HG02981 (cell line): ENCODE results near the gene TIMM13.
"Not testable (repeated sequence)": the region's sequence is repeated elsewhere in the genome, so short reads cannot be mapped to it uniquely, and the experiment has no call there.

Experiments used
- ATAC-seq: cut with Tn5 transposase; IDR thresholded peaks from one replicate; pipeline ENCODE4 v1.9.1; 2021; ENCODE audit warnings: mild to moderate bottlenecking, moderate library complexity; ENCODE audit not compliant: unreplicated experiment

TIMM13 gene

GRCh38 chr19:2416321-2417097 lies 10.9 kb downstream of the TIMM13 start:
- ATAC-seq, result no peak

- ATAC-seq, result no peak
These were observed 11.4 kb downstream of the TIMM13 start for GRCh38 chr19:2415973-2416319.

GRCh38 chr19:2415281-2415972 lies 12.0 kb downstream of the TIMM13 start:
- no peak for ATAC-seq

DNA sequence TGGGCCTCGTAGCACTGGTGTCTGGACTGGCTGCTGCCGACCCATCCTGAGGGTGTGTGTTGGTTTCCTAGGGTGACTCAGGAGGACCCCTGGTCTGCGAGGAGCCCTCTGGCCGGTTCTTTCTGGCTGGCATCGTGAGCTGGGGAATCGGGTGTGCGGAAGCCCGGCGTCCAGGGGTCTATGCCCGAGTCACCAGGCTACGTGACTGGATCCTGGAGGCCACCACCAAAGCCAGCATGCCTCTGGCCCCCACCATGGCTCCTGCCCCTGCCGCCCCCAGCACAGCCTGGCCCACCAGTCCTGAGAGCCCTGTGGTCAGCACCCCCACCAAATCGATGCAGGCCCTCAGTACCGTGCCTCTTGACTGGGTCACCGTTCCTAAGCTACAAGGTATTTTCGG lies 13.8 kb downstream of the TIMM13 start:
- no peak for ATAC-seq

GRCh38 chr19:2413159-2413558 lies 14.2 kb downstream of the TIMM13 start:
- ATAC-seq, result no peak

- ATAC-seq, result no peak
These were observed 14.9 kb downstream of the TIMM13 start for GRCh38 chr19:2412449-2412848.

DNA sequence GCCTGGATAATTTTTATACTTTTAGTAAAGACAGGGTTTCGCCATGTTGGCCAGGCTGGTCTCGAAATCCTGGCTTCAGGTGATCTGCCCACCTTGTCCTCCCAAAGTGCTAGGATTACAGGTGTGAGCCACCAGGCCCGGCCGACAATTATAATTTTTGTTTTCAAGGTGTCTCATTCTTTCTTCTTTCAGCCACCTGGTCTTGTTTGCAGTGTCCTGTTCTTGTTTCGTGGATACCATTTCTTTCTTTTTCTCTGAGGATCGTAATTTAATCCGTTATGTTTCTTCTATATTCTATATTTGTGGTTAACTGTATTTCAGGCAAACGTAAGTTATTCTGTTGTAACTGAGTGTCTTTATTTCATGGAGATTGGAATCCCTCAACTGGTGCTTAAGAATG lies 15.7 kb downstream of the TIMM13 start:
- ATAC-seq, result no peak

DNA sequence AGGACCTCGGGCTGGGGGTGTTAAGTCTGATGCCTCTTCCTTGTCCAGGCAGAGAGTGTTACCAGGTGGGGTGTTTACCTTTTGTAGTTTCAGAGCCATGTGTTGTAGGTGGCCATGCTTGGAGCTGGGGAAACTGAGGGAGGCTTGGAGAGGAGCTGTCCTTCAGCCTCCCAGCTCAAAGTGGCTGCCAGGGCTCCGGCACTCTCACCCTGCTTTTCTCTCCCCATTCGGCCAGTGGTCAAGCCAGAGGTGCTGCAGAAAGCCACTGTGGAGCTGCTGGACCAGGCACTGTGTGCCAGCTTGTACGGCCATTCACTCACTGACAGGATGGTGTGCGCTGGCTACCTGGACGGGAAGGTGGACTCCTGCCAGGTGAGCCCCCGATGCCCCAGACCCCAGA lies 17.4 kb downstream of the TIMM13 start:
- ATAC-seq, result no peak

GRCh38 chr19:2409352-2409912 lies 18.0 kb downstream of the TIMM13 start:
- ATAC-seq, result no peak

DNA sequence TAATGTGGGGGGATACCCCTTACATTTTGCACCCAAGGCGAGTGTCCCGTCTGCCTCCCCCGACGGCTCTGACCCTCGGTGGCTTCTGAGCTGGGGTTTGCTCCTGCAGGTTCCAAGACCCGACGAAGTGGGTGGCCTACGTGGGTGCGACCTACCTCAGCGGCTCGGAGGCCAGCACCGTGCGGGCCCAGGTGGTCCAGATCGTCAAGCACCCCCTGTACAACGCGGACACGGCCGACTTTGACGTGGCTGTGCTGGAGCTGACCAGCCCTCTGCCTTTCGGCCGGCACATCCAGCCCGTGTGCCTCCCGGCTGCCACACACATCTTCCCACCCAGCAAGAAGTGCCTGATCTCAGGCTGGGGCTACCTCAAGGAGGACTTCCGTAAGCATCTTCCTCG lies 19.1 kb downstream of the TIMM13 start:
- no peak for ATAC-seq

DNA sequence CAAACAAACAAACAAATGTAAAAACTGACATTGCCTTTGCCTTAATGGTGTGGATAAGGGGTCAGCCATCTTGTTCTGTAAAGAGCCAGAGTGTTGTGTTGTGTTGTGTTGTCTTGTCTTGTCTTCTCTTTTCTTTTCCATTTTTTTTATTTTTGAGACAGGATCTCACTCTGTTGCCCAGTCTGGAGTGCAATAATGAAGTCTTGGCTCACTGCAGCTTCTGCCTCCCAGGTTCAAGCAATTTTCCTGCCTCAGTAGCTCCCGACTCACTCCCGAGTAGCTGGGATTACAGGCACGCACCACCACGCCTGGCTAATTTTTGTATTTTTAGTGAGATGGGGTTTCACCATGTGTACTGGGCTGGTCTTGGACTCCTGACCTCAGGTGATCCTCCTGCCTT lies 27.8 kb downstream of the TIMM13 start:
- ATAC-seq, result no peak

DNA sequence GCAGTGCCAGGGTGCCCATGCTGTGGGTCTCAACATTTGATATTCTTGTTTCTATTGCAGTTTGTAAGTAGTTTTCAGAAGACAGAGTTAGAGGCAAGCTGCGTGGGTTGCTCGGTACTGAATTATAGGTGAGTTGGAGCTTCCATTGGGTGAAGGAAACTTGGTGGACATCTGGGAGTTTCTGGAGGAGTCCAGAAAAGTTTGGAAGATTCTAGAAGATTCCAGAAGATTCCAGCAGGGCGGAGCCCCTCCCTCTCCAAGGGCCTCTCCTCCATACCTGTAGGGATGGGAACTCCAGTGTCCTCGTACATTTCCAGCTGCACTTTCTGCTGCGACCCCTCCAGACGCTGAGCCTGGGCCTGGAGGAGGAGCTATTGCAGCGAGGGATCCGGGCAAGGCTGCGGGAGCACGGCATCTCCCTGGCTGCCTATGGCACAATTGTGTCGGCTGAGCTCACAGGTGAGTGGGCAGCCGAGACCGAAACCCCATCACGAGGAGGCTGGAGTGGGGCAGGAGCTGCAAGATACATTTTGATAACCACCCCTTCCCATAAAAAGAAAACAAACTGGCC lies 28.6 kb downstream of the TIMM13 start:
- no peak for ATAC-seq

DNA sequence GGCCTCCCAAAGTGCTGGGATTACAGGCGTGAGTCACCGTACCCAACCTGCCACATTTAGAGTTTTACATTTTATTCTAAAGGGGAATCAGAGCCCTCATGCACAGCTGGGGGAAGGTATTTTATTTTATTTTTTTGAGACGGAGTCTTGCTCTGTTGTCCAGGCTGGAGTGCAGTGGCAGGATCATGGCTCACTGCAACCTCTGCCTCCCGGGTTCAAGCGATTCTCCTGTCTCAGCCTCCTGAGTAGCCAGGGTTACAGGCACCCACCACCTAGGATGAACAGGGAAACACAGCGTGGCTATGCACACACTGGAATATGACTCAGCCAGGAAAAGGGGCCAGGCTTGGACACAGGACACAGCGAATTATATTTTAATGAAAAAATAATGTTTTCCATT lies 30.2 kb downstream of the TIMM13 start:
- not testable (repeated sequence) for ATAC-seq

DNA sequence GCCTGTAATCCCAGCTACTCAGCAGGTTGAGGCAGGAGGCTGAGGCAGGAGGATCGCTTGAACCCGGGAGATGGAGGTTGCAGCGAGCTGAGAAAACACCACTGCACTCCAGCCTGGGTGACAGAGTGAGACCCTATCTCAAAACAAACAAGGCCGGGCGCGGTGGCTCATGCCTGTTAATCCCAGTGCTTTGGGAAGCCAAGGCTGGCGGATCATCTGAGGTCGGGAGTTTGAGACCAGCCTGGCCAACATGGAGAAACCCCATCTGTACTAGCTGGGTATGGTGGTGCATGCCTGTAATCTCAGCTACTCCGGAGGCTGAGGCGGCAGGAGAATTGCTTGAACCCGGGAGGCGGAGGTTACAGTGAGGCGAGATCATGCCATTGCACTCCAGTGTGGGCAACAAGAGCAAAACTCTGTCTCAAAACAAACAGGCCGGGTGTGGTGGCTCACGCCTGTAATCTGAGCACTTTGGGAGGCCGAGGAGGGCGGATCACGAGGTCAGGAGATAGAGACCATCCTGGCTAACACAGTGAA lies 32.0 kb downstream of the TIMM13 start:
- not testable (repeated sequence) for ATAC-seq

DNA sequence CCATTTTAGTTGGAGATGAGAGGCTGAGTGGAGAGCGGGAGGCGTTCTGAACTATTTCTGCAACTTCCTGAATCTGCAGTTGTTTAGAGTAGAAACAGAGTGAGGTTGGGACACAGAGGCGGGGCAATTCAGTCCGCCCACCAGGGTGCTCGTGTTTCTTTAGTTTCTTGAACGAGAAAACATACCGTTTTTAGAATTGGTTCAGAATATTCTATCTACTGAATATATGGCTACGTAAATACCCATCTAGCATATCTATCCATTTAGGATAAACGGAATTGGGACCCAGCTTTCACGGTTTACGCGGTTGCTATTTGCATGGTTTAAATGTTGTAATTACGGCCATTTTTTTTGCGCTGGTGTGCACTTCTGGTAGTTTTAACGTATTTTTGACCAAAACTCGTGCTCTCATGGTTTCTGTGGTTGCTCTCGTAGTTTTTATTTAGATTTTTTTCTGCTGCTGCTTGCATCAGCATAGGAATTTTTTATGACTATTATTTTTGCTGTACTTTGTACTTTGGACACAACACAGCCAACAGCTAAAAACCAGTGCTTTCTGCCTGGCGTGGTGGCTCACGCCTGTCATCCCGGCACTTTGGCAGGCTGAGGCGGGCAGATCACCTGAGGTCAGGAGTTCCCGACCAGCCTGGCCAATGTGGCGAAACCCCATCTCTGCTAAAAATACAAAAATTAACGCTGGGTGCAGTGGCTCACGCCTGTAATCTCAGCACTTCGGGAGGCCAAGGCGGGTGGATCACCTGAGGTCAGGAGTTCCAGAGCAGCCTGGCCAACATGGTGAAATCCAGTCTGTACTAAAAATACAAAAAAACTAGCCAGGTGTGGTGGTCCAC lies 32.7 kb downstream of the TIMM13 start:
- no peak for ATAC-seq

GRCh38 chr19:2394054-2394441 lies 33.3 kb downstream of the TIMM13 start:
- no peak for ATAC-seq

DNA sequence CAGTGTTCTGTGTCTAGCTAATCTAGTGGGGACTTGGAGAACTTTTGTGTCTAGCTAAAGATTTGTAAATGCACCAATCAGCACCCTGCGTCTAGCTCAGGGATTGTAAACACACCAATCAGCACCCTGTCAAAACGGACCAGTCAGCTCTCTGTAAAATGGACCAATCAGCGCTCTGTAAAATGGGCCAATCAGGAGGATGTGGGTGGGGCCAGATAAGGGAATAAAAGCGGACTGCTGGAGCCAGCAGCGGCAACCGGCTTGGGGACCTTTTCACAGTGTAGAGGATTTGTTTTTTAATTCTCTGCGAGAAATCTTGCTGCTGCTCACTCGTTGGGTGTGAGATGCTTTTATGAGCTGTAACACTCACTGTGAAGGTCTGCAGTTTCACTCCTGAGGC lies 34.5 kb downstream of the TIMM13 start:
- not testable (repeated sequence) for ATAC-seq

DNA sequence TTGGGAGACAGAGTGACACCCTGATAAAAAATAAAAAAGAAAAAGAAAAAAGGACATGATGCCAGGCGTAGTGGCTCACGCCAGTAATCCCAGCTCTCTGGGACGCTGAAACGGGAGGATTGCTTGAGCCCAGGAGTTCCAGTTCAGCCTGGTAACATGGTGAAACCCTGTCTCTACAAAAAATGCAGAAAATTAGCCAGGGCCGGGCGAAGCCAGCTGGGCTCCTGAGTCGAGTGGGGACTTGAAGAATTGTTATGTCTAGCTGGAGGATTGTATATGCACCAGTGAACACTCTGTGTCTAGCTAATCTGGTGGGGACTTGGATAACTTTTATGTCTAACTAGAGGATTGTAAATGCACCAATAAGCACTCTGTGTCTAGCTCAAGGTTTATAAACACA lies 35.0 kb downstream of the TIMM13 start:
- no peak for ATAC-seq

- ATAC-seq, result no peak
These were observed 36.2 kb downstream of the TIMM13 start for GRCh38 chr19:2391118-2391725.

DNA sequence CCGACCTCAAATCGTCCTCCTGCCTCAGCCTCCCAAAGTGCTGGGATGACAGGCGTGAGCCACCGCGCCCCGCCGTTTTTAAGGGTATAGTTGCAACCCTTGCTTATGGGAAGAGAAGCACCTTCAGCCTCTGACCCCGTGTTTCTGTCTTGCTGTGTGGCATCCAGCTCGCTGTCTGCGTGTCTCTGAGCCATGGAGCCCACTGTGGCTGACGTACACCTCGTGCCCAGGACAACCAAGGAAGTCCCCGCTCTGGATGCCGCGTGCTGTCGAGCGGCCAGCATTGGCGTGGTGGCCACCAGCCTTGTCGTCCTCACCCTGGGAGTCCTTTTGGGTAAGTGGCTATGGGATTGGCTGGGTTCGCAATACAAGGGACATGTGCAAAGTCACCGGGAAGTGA lies 37.8 kb downstream of the TIMM13 start:
- ATAC-seq, result no peak
